Islet precursor cell (in vitro differentiated cells): ENCODE results near the gene SRGAP3.

Experiments used
- DNase-seq: peaks from one replicate; pipeline ENCODE4 v3.0.0-alpha.2; 2018

The SRGAP3 gene

DNA sequence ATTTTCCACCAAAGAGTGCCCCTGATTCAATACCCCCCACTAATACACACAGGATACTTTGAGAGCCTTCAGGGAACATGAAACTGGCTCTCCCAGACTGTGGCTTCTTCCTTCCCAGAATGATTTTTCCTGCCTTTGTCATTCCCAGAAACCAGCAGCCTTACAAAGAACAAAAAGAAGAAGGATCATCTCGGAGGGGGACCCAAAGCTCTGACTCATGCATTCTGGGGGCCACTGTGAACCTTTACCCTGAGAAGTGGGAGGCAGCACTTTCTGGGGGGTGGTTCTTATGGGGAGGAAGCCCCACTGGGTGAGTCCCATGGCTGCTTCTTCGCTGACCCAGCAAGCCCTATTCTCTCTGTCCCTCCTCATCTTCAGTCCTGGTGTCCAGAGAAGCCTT is 241.5 kb downstream of the SRGAP3 start:
- no peak for DNase-seq

GRCh38 chr3:9007213-9007612 is 242.2 kb downstream of the SRGAP3 start:
- DNase-seq, result no peak

DNA sequence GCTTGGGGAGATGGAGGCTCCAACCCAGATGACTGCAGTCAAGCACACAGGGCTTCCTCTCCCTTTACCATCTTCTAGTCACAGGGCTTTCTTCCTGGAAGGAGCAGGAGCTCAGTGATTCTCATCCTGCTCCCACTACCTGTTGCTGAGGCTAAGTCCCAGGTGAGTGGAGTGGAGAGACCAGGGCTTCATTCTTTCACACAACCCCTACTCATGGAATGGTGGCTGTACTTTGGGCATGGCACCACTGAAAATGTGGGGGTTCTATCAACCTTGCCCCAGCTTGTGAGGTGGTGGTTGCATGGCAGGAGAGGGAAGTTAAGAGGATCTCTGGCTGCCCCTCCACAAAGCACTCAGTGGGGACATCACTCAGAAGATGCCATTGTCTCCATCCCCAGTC is 249.4 kb downstream of the SRGAP3 start:
- no peak for DNase-seq

GRCh38 chr3:8997151-8997550 is 252.3 kb downstream of the SRGAP3 start:
- DNase-seq, result no peak

GRCh38 chr3:8996681-8997121 is 252.7 kb downstream of the SRGAP3 start:
- DNase-seq, result peak; percentile 70

- no peak for DNase-seq
Measured at GRCh38 chr3:8996216-8996615, 253.2 kb downstream of the SRGAP3 start.

DNA sequence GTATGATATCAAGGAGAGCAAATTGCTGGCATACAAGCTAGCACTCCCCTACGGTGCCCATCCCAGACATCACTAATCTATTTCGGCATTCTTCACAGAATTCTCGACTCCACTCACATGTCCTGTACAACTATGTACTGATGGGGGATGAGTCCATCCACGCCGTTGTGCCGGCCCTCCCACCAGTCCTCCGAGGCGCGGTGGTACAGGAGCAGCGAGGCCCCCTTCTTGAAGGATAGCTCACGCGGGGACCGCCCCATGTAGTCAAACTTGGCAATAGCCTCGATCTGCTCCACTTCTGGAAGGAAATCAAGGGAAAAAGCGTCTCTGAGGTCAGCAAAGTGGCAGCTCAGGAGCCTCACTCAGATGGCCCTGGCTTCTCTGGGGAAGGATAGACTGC is 255.2 kb downstream of the SRGAP3 start:
- no peak for DNase-seq

GRCh38 chr3:8993331-8993730 is 256.1 kb downstream of the SRGAP3 start:
- DNase-seq, result peak; percentile 45

DNA sequence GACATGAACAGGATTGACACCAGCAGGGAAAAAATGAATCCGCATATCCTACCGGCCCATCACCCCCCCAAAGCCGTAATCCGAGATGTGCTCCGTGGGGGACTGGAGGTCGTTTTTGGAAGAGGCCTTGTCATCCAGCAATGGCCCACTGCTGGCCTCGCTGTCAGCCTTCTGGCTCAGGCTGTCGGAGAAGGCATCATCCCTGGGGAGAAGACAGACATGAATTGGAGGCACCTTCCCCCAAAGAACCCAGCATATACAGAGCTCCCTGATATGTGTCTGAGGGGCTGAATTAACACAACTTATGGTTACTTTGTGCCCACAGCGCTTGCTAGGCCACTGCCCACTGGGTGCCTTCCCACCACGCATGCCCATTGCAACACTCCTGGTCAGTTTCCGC is 256.6 kb downstream of the SRGAP3 start:
- DNase-seq, result peak; percentile 38

DNA sequence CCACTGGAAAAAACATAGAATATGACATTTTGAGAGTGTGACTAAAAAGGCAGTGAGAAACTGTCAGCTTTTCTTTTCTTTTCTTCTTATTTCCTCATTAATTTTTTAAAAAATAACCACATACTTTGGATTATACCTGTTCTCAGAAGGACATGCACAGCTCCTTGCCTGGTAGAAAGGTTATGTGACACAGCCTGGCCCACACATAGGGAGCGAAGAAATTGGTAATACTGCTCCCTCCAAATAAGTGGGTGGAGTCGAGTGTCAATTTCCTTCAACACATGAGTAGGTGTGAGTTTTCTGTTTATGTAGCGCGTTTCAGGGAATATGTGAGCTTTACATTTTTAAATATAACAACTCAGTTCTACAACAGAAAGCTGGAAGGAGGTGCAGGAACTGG is 257.2 kb downstream of the SRGAP3 start:
- peak; percentile 13 for DNase-seq

DNA sequence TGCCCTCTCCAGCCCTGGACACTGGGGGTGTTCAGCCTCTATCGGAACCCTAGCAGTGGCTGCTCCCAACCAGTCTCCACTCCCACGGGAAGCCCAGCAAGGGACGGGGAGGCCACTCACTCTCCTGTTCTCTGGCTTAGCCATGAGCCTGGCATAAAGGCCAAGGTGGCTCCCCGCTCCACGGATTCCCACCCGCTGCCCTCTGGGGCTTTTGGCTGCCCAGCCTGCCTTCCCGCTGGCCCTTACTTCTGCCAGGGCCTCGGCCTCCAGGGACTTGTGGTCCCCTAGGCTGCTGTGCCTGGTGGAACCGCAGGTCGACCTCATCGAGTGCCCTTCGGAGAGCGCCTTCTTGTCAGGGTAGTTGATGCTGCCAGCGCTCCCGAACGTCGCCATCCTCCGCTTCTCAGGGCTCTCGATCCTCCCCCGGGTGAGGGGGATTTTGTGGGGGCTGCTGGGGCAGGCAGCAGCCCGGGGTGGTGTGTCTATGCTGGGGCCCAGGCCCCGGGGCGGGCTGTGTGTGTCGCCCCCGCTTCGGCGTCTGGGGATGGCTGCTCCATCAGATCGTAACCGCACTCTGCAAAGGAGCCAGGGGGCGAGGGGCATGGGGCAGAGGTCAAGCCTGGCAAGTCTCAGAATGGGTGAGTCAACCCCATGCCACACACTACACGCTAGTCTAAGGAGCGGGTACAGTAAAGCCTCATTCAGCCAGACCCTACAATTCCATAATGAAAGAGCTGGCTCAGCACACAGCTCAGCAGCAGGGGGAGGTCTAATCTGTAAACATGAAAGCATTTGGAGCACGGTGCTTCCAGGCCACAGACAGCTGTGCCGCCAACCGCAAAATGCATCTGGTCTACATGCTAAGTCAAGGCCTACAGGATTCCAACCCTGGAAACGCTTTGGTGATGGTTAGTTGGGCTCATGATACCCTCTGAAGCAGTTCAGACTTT is 258.9 kb downstream of the SRGAP3 start:
- peak; percentile 46 for DNase-seq

GRCh38 chr3:8988791-8989558 is 260.5 kb downstream of the SRGAP3 start:
- DNase-seq, result peak; percentile 58

GRCh38 chr3:8988384-8988655 is 261.1 kb downstream of the SRGAP3 start:
- DNase-seq, result peak; percentile 55

DNA sequence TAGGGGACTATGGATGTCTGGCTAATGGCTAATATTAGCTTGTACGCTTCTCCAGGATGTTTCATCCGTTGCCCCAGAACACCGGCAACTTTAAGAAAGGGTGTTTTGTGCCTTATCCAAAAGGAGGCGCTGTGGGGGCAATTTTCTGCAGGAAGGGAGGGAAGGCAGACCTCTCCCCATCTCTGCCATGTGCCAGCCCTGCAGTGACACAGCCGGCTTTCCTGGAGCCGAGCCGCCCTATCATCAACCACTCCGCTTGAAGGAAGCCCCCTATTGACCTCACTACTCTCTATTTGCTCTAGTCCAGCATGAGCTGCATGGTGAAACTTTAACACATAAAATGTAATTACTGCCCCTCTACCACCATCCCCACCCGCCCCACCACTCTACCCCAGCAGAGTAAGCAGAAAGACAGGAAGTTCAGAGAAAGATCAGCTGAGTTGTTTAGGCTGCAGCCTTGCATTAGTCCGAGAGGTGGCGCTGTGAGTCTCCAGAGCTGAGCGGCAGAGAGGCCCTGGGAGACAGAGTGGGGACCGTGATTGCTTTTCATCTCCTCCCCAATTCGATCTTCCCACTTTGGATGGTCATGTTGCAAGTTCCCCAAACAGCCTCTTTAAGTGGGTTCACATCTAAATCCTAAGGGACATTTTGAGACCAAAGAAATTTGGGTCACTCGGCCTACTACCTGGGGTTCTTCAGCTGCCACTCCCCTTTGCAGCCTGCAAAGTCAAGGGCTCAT is 261.6 kb downstream of the SRGAP3 start:
- peak; percentile 90 for DNase-seq

GRCh38 chr3:8987226-8987625 is 262.2 kb downstream of the SRGAP3 start:
- DNase-seq, result peak; percentile 45

DNA sequence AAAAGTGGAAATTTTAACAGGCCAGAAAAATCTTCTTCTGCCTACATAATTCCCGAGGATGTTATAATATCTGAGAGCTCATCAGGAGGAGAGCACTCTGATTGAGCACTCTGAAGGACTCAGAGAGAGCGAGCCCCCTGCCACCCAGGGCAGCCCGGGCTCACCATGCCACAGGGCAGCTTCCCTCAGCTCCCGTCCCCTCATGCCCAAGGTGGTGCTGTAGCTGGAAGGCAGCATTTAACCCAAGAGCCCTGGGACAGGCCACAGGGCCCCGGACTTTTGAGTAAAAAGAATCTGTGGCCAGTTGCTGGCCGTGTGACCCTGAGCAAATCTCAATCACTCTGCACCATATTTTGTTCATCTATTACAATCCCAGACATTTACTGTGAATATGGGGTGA is 262.7 kb downstream of the SRGAP3 start:
- peak; percentile 23 for DNase-seq

GRCh38 chr3:8985876-8986275 is 263.6 kb downstream of the SRGAP3 start:
- peak; percentile 48 for DNase-seq

GRCh38 chr3:8985411-8985831 is 264.0 kb downstream of the SRGAP3 start:
- DNase-seq, result no peak

- peak; percentile 23 for DNase-seq
Measured at GRCh38 chr3:8984526-8984925, 264.9 kb downstream of the SRGAP3 start.

GRCh38 chr3:8984081-8984480 is 265.4 kb downstream of the SRGAP3 start:
- peak; percentile 29 for DNase-seq

DNA sequence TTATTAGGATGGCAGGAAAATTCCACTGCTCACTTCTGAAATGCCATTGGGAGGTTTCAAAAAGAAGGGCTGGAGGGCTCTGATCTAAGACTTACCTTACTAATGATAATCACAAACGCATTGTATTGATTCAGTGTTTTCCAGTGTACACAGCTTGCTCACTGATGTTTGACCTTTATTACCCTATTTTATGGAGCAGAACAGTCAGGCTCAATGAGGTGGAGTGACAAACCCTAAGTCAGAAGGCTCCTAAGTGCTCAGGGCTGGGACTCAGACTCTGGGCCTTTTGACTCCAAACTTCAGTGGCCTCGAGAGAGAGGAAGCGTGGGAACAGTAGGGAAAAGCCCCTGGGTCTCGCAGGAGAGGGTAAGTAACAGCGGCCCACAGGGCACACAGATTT is 265.9 kb downstream of the SRGAP3 start:
- DNase-seq, result no peak

DNA sequence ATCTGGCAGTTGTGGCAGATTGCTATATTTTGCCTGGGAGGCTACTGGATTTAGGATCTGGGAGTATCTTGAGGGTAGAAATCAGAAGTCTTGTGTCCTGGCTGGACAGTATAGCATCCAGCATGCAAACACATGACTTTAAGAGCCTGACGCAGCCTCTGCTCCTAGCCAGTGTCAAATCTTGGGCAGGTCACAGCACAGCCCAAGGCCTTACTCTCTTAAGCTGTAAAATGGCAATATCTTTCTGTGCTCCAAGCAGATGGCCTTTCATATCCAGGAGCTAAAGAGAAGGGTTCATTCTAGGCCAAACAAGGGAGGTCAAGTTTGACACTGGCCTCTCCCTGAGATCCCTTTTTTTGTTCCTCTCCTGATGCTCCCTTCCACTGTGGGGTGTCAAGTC is 266.4 kb downstream of the SRGAP3 start:
- peak; percentile 17 for DNase-seq

DNA sequence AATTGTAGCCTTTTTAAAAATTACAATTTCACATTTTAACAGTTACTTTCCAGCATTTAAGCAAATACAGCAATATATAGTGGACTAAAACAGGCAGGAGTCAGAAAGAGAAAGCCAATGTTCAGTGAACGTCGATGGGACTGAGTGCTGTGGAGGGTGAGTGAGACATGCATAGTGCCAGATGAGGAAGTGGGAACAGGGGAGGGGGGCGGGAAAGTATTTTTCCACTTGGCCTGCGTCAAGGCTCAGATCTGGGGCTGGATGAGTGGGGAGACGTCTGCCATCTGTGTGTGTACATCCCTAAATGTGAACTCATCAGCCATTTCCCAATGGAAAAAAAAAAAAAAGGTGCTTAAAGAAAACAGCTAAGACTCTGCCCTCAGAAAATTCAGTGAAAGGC is 266.9 kb downstream of the SRGAP3 start:
- DNase-seq, result peak; percentile 49
